ENCODE results near the gene TRIOBP.

The TRIOBP gene

DNA sequence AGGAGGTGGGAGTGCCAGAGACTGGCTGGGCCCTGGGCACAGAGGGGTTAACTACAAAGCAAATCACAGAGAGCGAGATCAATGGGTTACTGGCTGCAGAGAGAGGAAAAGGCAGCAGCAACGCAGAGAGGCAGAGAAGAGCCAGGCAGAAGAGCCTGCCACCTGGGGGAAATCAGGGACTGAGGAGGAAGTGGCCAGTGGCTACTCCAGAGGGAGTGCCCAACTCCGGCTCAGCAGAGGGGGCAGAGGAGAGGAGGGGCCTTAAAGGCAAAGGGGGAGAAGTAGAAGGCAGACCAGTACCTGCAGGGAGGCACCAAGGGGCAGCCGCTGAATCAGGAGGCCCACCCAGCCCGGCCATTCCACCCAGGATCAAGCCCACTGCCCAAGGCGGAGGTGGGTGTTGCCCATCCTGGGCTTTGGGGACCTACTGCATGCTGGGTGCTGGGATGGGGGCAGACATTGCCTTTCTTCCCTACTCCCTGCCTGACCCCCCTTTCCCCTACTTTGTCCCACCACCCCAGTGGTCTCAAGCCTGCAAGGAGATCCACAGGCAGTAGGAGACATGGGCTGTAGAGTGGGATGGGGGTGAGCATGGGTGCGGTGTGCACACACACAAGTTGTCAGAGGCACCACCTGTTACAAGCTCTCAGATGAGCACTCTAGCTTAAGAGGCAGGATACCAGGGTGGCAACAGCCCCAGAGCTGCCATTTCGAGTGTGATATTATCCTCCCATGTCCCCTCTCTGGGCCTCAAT, 125.4 kb downstream of the TRIOBP start:
- Mint-ChIP-seq H3K27ac (no peak overlapping the region), H3K4me3 (no peak overlapping the region), H3K9me3 (no peaks in the 10 kb centered on the region), H3K36me3 (peaks cover 0 to 3% of the 10 kb centered on the region in 2 donors), H3K4me1 (peaks cover 15 to 18% of the 10 kb centered on the region in 2 donors), H3K27me3 (peaks cover 34 to 63% of the 10 kb centered on the region in 2 donors)
- ATAC-seq (replicated peaks) (no peak), DNase-seq (no peak)

DNA sequence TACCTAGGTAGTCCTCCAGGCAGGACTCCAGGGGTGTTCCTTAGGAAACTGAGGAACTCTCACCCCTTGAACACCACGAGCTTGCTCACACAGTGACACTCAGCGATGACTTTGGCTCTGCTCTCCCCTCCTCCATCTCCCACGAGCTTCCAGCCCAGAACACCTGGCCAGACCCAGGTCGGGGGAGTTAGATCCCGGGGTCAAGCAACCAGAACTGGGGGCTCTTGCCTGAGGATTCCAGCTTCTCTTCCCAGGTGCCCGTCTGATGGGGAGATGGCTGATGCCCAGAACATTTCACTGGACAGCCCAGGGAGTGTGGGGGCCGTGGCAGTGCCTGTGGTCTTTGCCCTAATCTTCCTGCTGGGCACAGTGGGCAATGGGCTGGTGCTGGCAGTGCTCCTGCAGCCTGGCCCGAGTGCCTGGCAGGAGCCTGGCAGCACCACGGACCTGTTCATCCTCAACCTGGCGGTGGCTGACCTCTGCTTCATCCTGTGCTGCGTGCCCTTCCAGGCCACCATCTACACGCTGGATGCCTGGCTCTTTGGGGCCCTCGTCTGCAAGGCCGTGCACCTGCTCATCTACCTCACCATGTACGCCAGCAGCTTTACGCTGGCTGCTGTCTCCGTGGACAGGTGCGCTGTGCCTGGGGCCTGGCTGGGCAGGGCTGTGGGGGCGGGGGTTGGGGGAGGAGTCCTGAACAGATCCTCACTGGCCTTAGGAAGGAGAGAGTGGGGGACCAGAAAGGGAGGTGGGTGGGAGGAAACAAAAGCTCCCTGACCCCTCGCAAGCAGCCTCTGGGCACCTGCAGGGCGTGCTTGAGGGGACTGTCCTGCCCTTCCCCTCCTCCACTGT, 126.5 kb downstream of the TRIOBP start, which contains the start of gene GALR3:
GALR3 (plus strand) TSS at position 249 of the 852 bp plus-strand sequence; CDS start at position 274, 25 bp downstream.
- H3K27ac Mint-ChIP-seq = no peak within 1 kb of the TSS

DNA sequence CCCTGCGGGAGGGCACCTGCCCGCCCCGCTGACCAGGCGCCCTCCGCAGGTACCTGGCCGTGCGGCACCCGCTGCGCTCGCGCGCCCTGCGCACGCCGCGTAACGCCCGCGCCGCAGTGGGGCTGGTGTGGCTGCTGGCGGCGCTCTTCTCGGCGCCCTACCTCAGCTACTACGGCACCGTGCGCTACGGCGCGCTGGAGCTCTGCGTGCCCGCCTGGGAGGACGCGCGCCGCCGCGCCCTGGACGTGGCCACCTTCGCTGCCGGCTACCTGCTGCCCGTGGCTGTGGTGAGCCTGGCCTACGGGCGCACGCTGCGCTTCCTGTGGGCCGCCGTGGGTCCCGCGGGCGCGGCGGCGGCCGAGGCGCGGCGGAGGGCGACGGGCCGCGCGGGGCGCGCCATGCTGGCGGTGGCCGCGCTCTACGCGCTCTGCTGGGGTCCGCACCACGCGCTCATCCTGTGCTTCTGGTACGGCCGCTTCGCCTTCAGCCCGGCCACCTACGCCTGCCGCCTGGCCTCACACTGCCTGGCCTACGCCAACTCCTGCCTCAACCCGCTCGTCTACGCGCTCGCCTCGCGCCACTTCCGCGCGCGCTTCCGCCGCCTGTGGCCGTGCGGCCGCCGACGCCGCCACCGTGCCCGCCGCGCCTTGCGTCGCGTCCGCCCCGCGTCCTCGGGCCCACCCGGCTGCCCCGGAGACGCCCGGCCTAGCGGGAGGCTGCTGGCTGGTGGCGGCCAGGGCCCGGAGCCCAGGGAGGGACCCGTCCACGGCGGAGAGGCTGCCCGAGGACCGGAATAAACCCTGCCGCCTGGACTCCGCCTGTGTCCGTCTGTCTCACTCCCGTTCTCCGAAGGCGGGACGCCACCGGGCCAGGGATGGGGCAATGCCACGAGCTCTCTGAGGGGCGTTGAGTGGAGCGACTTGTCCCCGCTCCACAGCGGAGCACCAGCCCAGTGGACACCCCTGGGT, 128.1 kb downstream of the TRIOBP start:
- Mint-ChIP-seq H3K4me1 (peaks cover under 1 to 7% of the 10 kb centered on the region in 2 donors), H3K27me3 (peaks cover 30 to 44% of the 10 kb centered on the region in 2 donors), H3K4me3 (peak overlapping the region; percentile 68 to 70), H3K36me3 (peaks cover 8 to 13% of the 10 kb centered on the region in 2 donors), H3K9me3 (no peaks in the 10 kb centered on the region), H3K27ac (no peak overlapping the region)
- peak; percentile 57 to 73 for ATAC-seq (replicated peaks)
- DNase-seq = no peak

More for the DNA sequence above, 126.5 kb downstream of the TRIOBP start, which contains the start of gene GALR3:
- Mint-ChIP-seq H3K27me3 (peaks cover 34 to 56% of the 10 kb centered on the region in 2 donors), H3K4me3 (no peak within 1 kb of the TSS), H3K9me3 (no peaks in the 10 kb centered on the region), H3K36me3 (peaks cover 5 to 8% of the 10 kb centered on the region in 2 donors), H3K4me1 (peaks cover 8 to 12% of the 10 kb centered on the region in 2 donors)
- DNase-seq = no peak
- ATAC-seq (replicated peaks) = no peak
